HG02759 (cell line): ENCODE measurements around the gene ITPKC.
"Not testable (repeated sequence)": the region's sequence is repeated elsewhere in the genome, so short reads cannot be mapped to it uniquely, and the experiment has no call there.

Source experiments
- ATAC-seq: cut with Tn5 transposase; IDR thresholded peaks from one replicate; pipeline ENCODE4 v1.9.1; 2021; ENCODE audit warnings: mild to moderate bottlenecking, moderate library complexity; ENCODE audit not compliant: unreplicated experiment

Gene ITPKC

DNA sequence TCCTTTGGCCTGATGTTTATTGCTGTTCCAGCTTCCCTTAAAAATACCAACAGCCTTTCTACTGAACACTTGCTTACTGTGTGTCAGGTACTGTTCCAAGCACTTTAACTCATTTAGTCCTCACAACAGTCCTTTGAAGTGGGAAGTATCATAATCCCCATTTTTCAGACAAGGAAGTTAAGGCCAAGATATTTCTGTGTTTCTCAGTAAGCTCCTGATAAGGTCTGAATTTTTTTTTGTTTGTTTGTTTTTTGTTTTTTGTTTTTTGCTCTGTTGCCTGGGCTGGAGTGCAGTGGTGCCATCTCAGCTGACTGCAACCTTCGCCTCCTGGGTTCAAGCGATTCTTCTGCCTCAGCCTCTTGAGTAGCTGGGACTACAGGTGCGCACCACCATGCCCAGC, 41.6 kb downstream of the ITPKC start:
- ATAC-seq: no peak

- ATAC-seq: no peak
Observed at GRCh38 chr19:40759352-40759751, 42.4 kb downstream of the ITPKC start.

- ATAC-seq: no peak
Observed at GRCh38 chr19:40762754-40763470, 46.0 kb downstream of the ITPKC start.

GRCh38 chr19:40763526-40763925, 46.6 kb downstream of the ITPKC start:
- no peak for ATAC-seq

GRCh38 chr19:40763963-40764362, 47.1 kb downstream of the ITPKC start:
- ATAC-seq: no peak

DNA sequence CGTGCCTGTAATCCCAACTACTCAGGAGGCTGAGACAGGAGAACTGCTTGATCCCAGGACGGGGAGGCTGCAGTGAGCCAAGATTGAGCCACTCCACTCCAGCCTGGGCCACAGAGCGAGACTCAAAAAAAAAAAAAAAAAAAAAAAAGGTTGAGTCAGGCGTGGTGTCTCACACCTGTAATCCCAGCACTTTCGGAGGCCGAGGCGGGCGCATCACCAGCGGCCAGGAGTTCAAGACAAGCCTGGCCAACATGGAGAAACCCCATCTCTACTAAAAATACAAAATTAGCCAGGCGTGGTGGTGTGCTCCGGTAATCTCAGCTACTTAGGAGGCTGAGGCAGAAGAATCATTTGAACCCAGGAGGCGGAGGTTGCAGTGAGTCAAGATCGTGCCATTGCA, 49.5 kb downstream of the ITPKC start:
- not testable (repeated sequence) for ATAC-seq

GRCh38 chr19:40768869-40769268, 52.0 kb downstream of the ITPKC start:
- ATAC-seq: no peak

DNA sequence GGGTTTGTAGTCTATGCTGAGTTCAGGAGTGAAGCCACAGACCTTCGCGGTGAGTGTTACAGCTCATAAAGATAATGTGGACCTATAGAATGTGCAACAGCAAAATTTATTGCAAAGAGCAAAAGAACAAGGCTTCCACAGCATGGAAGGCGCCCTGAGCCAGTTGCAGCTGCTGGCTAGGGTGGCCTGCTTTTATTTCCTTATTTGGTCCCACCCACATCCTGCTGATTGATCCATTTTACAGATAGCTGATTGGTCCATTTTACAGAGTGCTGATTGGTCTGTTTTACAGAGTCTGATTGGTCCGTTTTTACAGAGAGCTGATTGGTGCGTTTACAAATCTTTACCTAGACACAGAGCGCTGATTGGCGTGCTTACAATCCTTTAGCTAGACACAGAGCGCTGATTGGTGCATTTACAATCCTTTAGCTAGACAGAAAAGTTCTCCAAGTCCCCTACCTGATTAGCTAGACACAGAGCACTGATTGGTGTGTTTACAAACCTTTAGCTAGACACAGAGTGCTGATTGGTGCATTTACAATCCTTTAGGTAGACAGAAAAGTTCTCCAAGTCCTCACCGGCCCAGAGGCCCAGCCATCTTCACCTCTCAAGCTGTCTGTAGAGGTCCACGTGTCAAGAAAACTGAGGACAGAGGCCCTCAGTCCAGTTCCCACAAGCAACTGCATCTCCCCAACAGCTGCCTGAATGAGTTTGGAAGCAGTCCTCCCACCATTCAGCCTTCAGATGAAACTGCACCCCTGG, 54.4 kb downstream of the ITPKC start:
- ATAC-seq: not testable (repeated sequence)

GRCh38 chr19:40774916-40775631, 58.2 kb downstream of the ITPKC start, which contains the start of gene MIA:
TSS of gene MIA (plus strand) at chr19:40775521. CDS start at chr19:40775543, 22 bp downstream.
- no peak for ATAC-seq

DNA sequence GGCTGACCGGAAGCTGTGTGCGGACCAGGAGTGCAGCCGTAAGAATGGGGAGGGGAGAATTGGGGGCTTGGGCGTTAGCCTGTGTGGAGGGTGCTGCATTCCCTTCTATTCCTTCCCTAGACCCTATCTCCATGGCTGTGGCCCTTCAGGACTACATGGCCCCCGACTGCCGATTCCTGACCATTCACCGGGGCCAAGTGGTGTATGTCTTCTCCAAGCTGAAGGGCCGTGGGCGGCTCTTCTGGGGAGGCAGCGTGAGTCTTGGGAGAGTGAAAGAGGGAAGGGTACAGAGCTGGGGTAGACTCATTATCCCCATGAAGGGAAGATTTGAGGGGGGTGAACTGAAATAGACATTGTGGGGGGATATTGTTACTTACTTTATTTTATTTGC, 58.7 kb downstream of the ITPKC start:
- no peak for ATAC-seq

- no peak for ATAC-seq
Observed at GRCh38 chr19:40776364-40776763, 59.5 kb downstream of the ITPKC start.

DNA sequence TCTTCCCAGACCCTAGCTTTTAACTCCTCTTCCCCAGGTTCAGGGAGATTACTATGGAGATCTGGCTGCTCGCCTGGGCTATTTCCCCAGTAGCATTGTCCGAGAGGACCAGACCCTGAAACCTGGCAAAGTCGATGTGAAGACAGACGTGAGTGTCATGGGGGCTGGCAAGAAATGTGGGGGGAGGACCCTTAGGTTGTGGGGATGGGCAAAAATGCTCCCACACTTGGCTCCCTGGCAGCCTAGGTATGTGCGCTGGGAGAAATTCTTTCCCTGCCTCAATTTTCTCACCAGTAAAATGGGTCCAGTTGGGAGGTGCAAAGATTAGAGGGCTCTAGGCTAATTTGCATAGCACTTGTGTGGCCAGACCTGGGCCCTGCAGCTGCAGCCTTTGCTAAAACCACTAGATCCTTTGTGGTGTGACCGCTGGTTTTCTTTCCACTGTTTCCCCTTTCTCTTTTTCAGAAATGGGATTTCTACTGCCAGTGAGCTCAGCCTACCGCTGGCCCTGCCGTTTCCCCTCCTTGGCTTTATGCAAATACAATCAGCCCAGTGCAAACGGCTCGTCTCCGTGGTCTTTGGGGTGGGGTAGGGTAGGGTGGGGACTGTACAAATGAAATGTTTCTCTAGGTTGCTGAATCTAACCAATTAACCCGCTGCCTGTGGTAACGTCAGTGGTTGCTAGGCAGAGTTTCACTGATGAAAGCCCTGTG, 60.2 kb downstream of the ITPKC start:
- ATAC-seq: peak; percentile 55

DNA sequence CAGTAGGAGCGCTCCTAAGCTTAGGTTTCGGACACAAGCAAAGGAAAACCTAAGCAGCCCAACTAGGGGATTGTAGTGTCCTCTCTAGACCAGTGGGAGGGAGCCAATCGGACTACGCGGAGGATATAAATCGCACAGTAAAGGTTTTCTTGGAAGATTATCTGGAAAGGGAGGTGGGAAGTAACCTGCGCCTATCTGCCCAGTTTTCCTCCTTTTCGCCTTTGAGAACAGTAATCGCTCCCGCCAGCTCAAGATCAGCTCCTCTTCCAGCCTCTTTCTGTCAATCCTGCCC, 60.7 kb downstream of the ITPKC start:
- no peak for ATAC-seq

GRCh38 chr19:40777937-40778705, 61.2 kb downstream of the ITPKC start, which contains the start of gene RAB4B:
TSS of gene RAB4B (plus strand) at chr19:40778247. CDS start at chr19:40778376, 129 bp downstream.
- peak; percentile 64 for ATAC-seq

DNA sequence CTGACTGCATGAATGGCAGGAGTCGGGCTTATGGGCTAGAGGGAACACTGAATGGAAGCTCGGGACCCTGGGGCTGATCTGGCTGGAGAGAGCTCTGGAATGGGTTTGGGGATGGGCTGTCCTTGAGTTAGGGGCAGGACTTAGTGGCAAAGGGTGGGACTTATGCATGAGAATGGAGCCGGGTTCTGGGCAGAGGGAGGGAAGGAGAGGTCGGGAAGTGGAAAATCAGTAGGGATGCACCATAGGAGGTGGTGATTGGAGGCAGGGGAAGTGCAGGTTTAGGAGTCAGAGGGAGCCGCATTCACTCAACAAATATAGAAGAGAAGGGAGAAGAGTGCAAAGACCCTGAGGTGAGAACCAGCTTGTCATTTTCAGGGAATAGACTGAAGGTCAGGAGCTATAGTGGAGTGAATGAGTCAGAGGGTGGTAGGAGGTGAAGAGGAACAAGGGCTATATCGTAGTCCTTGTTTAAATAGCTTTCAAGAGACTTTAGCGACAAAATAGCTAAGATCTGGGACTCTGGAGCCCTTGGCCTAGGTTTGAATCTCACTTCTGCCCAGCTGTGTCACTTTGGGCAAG, 61.9 kb downstream of the ITPKC start:
- no peak for ATAC-seq

- no peak for ATAC-seq
Observed at GRCh38 chr19:40780582-40780981, 63.7 kb downstream of the ITPKC start.

- no peak for ATAC-seq
Observed at GRCh38 chr19:40781140-40781539, 64.2 kb downstream of the ITPKC start.

- no peak for ATAC-seq
Observed at GRCh38 chr19:40783711-40784110, 66.8 kb downstream of the ITPKC start.

- not testable (repeated sequence) for ATAC-seq
Observed at GRCh38 chr19:40784146-40784545, 67.2 kb downstream of the ITPKC start.

GRCh38 chr19:40785526-40785925, 68.6 kb downstream of the ITPKC start:
- ATAC-seq: no peak
